ENCODE measurements around the gene PSEN2.

DNA sequence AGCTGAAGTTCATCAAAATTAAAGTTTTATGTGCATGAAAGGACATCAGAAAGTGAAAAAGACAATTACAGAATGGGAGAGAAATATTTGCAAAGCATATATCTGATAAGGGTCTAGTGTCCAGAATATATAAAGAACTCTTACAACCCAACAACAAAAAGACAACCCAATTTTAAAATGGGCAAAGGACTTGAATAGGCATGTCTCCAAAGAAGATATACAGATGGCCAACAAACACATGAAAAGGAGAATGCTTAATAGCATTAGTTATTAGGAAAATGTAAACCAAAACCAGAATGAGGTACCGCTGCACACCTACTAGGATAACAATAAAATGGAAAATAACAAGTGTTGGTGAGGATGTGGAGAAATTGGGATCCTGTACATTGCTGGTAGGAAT is 1.7 kb upstream of the PSEN2 start:
- TF ChIP-seq, protein P1, sequence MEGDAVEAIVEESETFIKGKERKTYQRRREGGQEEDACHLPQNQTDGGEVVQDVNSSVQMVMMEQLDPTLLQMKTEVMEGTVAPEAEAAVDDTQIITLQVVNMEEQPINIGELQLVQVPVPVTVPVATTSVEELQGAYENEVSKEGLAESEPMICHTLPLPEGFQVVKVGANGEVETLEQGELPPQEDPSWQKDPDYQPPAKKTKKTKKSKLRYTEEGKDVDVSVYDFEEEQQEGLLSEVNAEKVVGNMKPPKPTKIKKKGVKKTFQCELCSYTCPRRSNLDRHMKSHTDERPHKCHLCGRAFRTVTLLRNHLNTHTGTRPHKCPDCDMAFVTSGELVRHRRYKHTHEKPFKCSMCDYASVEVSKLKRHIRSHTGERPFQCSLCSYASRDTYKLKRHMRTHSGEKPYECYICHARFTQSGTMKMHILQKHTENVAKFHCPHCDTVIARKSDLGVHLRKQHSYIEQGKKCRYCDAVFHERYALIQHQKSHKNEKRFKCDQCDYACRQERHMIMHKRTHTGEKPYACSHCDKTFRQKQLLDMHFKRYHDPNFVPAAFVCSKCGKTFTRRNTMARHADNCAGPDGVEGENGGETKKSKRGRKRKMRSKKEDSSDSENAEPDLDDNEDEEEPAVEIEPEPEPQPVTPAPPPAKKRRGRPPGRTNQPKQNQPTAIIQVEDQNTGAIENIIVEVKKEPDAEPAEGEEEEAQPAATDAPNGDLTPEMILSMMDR (IDR thresholded peaks at IDR 0.05 in 4 of 5, conservative IDR thresholded peaks at IDR 0.05 in 1 of 5) = no peak
- no peak for TF ChIP-seq POLR2A (IDR thresholded peaks at IDR 0.05)

All from gastrocnemius medialis (tissue), 4 donors.